T-helper 2 cell treated with Interferon-gamma antibody and Interleukin-4, amounts not matched to agents 100 ng/mL and 5 ng/mL, for 36 hours (primary cell): ENCODE data around the gene FABP7. TPM values are rescaled to one million over a fixed set of nuclear protein-coding genes. Genes with fewer than 3 reads are reported as not detected.

ENCODE experiments used
- intact Hi-C: fragments of 100-400 bp; cut with micrococcal nuclease; formaldehyde crosslinking; loops from one replicate; pipeline ENCODE4 v1.15.1; 2023
- total RNA-seq: library from RNA; stranded (reverse); gene quantifications from 2 replicates; pipeline ENCODE4 v1.2.3, GENCODE V29; 2022

FABP7 gene
- total RNA-seq, 1 donor from 2014 or later: not detected

GRCh38 chr6:122792766-122793165 lies 13.2 kb downstream of the FABP7 start:
- intact Hi-C loops: no loop called here

DNA sequence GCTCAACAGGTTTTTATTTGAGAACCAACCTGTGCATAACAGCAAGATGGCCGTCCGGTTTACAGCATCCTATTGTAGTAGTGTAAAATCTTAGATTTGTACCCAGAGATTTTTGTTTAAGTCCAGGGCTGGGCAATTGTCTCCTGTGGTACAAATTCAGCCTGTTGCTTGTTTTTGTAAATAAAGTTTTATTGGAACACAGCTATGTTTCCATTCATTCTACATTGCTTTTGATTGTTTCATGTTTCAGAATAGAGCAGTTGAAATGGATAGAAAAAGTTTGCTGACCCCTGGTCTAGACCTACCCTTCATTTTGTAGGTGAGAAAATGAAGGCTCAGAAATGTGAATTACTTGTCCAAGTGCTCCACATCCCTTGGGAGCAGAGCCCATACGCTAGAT lies 18.0 kb downstream of the FABP7 start:
- intact Hi-C loops: no loop called here

- intact Hi-C loops: no loop called here
These were observed 18.7 kb downstream of the FABP7 start for GRCh38 chr6:122798099-122798641.

- intact Hi-C loops: no loop called here
These were observed 19.7 kb downstream of the FABP7 start for GRCh38 chr6:122799140-122799745.

DNA sequence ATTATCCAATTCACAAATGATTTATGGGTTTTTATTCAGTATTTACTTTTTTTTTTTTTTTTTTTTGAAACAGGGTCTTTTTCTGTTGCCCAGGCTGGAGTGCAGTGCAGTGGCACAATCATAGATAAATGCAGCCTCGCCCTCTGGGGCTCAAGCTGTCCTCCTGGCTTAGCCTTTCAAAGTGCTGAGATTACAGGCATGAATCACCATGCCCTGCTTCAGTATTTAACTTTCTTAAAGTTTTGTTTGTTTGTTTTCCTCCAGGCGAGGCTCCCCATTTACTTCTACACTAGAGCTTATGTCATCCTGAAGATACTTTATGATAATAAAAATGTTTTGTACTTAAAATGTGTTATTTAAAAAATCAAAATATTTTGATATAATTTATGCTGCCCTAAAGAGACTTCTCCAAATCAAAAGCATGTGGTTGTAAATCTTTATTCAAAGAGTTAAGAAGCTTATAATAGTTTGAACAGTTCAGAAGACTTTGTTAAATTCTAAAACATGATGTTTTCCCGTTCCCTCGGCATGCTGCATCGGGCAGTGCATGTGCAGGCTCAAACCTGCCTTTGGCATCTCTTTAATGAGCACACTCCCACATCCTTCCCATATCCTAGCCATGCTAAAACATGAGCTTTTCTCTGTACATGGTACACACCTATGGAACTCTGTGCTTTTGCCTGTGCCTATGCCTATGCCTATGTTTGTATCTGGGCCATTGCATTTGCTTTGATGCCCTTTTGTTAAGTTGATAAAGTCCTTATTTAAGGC lies 20.6 kb downstream of the FABP7 start:
- intact Hi-C loops: no loop called here

DNA sequence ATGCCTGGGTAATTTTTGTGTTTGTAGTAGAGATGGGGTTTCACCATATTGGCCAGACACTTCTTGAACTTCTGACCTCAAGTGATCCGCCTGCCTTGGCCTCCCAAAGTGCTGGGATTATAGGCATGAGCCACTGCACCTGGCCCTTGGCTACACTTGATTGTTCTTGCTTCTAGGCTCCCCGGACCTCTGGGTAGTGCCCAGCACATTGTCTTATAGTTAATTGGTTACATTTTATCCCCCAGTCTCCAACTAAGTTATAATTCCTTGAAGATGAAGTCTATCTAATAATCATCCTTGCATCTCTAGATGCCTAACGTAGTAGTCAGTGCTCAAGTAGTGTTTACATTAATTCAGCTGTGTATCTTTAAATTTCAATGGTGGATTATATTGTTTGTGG lies 21.4 kb downstream of the FABP7 start:
- intact Hi-C loops: no loop called here

DNA sequence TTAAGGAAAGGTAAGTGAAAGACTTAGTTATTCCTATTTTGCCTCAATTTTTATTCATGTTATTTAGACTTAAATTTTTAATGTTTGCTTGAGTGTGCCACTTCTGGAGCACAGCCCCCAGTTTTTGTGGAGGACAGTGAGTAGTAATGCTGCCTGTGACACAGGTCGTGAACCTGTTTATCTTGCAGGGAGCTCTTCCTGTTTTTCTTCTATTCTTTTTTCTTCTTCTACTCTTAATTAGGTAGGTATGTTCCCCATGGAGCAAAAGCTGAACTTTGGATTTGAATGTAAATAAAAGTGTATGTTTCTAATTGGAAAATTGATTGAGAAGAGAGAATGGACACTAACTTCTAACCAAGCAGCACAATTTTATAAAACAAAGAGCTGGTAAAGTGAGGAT lies 21.9 kb downstream of the FABP7 start:
- intact Hi-C loops: no loop called here

DNA sequence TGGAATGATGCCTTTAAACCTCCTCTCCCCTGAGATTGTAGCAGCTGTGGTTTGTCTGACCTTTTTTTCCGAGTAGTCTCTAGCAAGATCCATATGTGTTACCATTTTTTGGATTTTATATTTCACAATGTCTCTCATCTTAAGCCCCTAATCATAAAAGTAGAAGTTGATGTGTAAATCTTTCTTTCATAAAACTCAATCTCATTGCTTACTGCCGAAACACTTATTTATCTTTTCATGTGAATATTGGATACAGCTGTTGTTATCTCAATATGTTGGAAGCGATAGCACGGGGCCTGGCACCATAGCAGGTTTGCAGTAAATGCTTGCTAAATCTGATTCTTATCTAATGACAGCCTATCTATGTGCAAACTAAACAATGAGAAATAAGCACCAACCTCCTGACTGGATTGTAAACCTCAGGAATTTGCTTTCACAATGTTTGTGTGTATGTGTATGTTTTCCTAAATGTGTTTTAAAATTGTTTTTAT lies 23.7 kb downstream of the FABP7 start:
- intact Hi-C loops: no loop called here

GRCh38 chr6:122804962-122805485 lies 25.5 kb downstream of the FABP7 start:
- intact Hi-C loops: no loop called here

GRCh38 chr6:122806291-122806690 lies 26.8 kb downstream of the FABP7 start:
- intact Hi-C loops: no loop called here

GRCh38 chr6:122808121-122808885 lies 28.8 kb downstream of the FABP7 start:
- intact Hi-C loops: no loop called here

DNA sequence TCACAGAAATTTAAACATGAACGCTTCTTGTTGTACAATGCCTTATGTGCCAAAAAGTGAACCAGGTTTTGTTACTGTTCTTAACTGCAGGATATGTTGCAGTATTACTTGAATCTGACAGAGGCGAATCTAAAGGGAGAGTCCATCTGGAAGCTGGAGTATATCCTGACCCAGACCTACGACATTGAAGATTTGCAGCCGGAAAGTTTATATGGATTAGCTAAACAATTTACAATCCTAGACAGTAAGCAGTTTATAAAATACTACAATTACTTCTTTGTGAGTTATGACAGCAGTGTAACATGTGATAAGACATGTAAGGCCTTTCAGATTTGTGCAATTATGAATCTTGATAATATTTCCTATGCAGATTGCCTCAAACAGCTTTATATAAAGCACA lies 29.5 kb downstream of the FABP7 start:
- intact Hi-C loops: no loop called here

GRCh38 chr6:122809691-122810090 lies 30.2 kb downstream of the FABP7 start:
- intact Hi-C loops: no loop called here

GRCh38 chr6:122810189-122810588 lies 30.7 kb downstream of the FABP7 start:
- intact Hi-C loops: no loop called here

GRCh38 chr6:122817358-122817757 lies 37.8 kb downstream of the FABP7 start:
- intact Hi-C loops: no loop called here

GRCh38 chr6:122817766-122818165 lies 38.2 kb downstream of the FABP7 start:
- intact Hi-C loops: no loop called here

DNA sequence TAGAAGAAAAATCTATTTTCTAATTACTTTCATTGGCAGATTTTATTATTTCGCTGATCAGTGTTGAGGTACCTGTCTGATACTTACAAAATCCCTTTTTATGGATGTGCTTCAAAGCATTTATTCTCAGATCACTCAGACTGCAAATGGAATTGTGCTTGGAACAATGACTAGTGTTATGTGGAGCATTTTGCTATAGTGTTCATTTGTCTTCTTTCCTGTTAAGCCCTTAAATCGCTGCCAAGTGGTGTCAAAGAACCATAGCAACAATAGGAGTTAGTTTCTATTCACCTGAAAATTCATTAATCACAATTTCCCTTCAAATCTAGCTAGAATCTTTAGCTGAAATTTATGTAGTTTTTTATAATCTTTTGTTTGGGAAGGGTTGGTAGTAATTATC lies 39.4 kb downstream of the FABP7 start:
- intact Hi-C loops: no loop called here

DNA sequence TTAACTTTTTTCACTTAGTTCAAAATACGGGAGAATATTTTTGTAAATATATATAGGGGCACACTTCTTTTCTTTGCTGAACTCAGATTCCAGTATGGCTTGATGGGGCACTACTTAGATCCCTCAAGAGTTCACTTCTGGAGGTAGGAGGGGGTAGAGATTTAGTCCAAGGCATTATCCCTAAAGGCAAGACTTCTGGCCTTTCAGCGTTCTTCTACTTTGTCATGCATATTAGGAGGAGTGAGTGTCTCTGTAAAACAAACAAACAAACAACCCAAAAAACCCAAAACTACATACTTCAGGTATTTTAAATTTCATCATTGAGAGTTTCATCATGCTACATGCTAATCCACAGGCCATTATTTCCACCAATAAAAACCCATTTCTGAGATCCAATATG lies 41.6 kb downstream of the FABP7 start:
- intact Hi-C loops: no loop called here

- intact Hi-C loops: no loop called here
These were observed 45.6 kb downstream of the FABP7 start for GRCh38 chr6:122825163-122825562.

DNA sequence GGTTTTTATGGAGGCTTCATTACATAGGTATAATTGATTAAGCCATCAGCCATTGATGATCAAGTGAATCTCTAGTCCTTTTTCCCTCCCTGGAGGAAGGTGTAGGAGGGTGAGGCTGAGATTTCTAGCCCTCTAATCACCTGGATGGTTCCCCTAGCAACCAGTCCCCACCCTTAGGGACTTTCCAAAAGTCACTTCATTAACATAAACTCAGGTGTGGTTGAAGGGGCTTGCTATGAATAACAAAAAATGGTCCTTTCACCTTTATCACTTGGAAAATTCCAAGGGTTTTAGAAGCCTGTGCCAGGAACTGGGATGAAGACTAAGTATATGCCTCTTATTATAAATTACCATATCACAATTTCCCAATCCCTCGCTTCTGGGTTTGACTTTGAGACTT lies 49.9 kb downstream of the FABP7 start:
- intact Hi-C loops: no loop called here

DNA sequence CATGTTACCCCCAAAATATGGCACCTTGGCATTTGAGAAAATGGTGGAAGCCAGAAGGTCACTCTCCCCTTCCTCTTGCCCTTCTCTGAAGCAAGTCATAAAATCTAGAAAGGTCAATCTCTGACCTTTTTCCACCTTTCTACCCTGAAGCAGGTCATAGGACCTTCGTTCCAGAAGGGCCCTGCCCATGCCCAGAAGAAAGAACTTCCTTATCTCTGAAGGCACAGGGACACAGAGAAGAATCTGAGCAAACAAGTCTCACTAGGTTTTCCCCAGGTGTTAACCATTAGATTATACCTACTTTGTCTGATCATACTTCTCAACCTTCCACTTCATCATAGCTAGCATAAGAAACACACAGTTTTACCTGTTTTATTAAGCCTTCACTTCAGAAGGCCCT lies 52.0 kb downstream of the FABP7 start:
- intact Hi-C loops: no loop called here

DNA sequence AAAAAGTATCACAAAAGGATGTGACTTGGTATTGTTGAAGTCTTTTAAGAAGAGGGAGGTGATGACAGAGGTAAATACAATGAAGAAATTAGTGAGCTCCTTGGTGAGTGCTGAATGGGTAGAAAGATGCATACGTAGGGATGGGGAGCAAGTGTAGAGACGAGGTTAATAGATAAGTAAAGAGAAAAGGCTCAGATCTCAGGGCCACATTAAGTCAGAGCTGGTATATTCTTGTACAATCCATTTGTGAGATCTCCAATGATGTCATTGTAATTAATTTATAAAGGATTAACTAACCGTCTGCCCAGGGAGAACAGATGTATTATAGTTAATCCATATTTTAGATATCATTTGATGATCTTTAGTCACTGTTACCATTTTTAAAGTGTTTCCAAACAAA lies 52.9 kb downstream of the FABP7 start:
- intact Hi-C loops: no loop called here
